ENCODE measurements around the gene PKHD1. TPM values are rescaled to one million over a fixed set of nuclear protein-coding genes. Genes with fewer than 3 reads are reported as not detected.

PKHD1 gene
- total and polyA plus RNA-seq, 2 of the 8 experiments (the other 6 are each of a cell fraction or from before 2014, with no cell fraction given), result 0.06 to 0.09 TPM

DNA sequence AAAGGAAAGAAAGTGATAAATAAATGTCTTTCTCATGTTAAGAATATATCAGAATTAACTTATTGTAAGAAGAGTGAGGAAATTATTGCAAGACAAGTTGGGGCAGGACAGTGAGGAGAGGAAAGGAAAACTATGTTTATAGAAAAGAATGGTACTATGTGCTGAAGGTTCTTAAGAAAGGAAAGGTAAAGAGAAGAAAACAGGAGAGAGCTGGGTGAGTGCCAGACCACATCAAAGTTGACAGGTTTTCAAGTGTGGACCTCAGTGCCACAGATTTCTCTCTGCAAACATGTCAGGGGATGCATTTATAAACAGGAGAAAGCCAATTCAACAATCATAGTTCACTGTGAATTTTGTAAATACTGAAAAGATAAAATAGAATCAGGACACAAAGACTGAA, 439.2 kb downstream of the PKHD1 start:
- no peak for FAIRE-seq
- H3K56ac ChIP-seq (replicated peaks; ENCODE audit: insufficient read length, low read depth, low read length), result no peak overlapping the region
- H3K27me3 ChIP-seq (replicated peaks in 1 of 4; ENCODE audit: control insufficient read depth in 3 of 4, extremely low read depth in 1 of 4, insufficient read depth in 3 of 4, low read length in 3 of 4), result no peaks in the 10 kb centered on the region
- no peaks in the 10 kb centered on the region for H3K36me3 ChIP-seq (ENCODE audit: control insufficient read depth in 2 of 4, insufficient read depth in 4 of 4, low read length in 3 of 4)
- no peaks in the 10 kb centered on the region for H3K9me3 ChIP-seq (ENCODE audit: insufficient read depth in 2 of 2, low read depth in 1 of 2, low read length in 1 of 2)
- no peak for DNase-seq (ENCODE audit: low read depth in 1 of 2, low spot score in 2 of 2)
- no peak overlapping the region for H2BK120ac ChIP-seq (replicated peaks; ENCODE audit: low read depth, low read length)
- H2BK20ac ChIP-seq (ENCODE audit: low read length), result no peak overlapping the region
- no peak overlapping the region for H3K23ac ChIP-seq (ENCODE audit: insufficient read length)
- H3K79me1 ChIP-seq (ENCODE audit: low read depth, low read length), result no peaks in the 10 kb centered on the region
- no peaks in the 10 kb centered on the region for H3K23me2 ChIP-seq (ENCODE audit: low read depth, low read length)
- no peak overlapping the region for H2AFZ ChIP-seq (ENCODE audit: low read length)
- H2AK5ac ChIP-seq (ENCODE audit: low read depth, low read length), result no peak overlapping the region
- H4K5ac ChIP-seq (ENCODE audit: insufficient read length, low read depth, low read length), result no peak overlapping the region
- H3K4me2 ChIP-seq (ENCODE audit: insufficient read depth in 1 of 2, low read depth in 2 of 2, low read length in 2 of 2), result no peak overlapping the region
- H2BK12ac ChIP-seq (ENCODE audit: low read depth, low read length), result no peak overlapping the region
- H3K4me3 ChIP-seq (ENCODE audit: extremely low read depth in 1 of 4, insufficient read depth in 2 of 4, low read depth in 3 of 4, low read length in 4 of 4), result no peak overlapping the region
- no peak overlapping the region for H2BK5ac ChIP-seq (ENCODE audit: low read depth, low read length)
- no peak overlapping the region for H3K27ac ChIP-seq (ENCODE audit: low read depth, low read length)
- H3K18ac ChIP-seq (ENCODE audit: extremely low read depth, low read length), result no peak overlapping the region
- H4K20me1 ChIP-seq (replicated peaks in 1 of 2; ENCODE audit: control insufficient read depth in 1 of 2, insufficient read depth in 2 of 2, low read length in 2 of 2), result no peaks in the 10 kb centered on the region
- no peaks in the 10 kb centered on the region for H3K4me1 ChIP-seq (replicated peaks in 1 of 4; ENCODE audit: control insufficient read depth in 3 of 4, insufficient read depth in 4 of 4, low read length in 3 of 4)
- H3K4ac ChIP-seq (replicated peaks; ENCODE audit: insufficient read length, low read depth, low read length), result no peak overlapping the region
- ChIA-PET POLR2A (ENCODE audit: partially characterized antibody) (no interaction called here), CTCF (ENCODE audit: partially characterized antibody) (interaction anchor here (2.2 kb wide), 1 partner anchor 79 kb away, joined by 6 read pairs; no protein-coding TSS in a partner anchor)
- H3K14ac ChIP-seq (ENCODE audit: insufficient read length), result no peak overlapping the region
- no peak overlapping the region for H4K91ac ChIP-seq (replicated peaks; ENCODE audit: insufficient read length, low read length)
- no peak overlapping the region for H3K9ac ChIP-seq (replicated peaks in 1 of 4; ENCODE audit: extremely low read depth in 1 of 4, low read depth in 3 of 4, low read length in 3 of 4)
- H4K8ac ChIP-seq (ENCODE audit: extremely low read depth, insufficient read depth, low read length), result no peak overlapping the region
- no peak overlapping the region for H2BK15ac ChIP-seq (ENCODE audit: low read length)
- H3K79me2 ChIP-seq (ENCODE audit: control insufficient read depth in 1 of 2, insufficient read depth in 2 of 2, low read length in 2 of 2), result no peaks in the 10 kb centered on the region
- TF ChIP-seq TAF7 (optimal IDR thresholded peaks at IDR 0.05; ENCODE audit: borderline replicate concordance, low read depth, low read length) (no peak), BACH1 (IDR thresholded peaks at IDR 0.05; ENCODE audit: low read length) (no peak), SIX5 (IDR thresholded peaks at IDR 0.05; ENCODE audit: low read depth, low read length) (no peak), HDAC6 (IDR thresholded peaks at IDR 0.05; ENCODE audit: low read depth, low read length) (no peak), JUN (IDR thresholded peaks at IDR 0.05; ENCODE audit: low read depth, low read length) (no peak), RBBP5 (IDR thresholded peaks at IDR 0.05; ENCODE audit: borderline replicate concordance, low read depth, low read length) (no peak), ASH2L (IDR thresholded peaks at IDR 0.05; ENCODE audit: low read length) (no peak), EGR1 (IDR thresholded peaks at IDR 0.05; ENCODE audit: borderline replicate concordance, low read depth, low read length) (no peak), RAD21 (IDR thresholded peaks at IDR 0.05 in 1 of 2, conservative IDR thresholded peaks at IDR 0.05 in 1 of 2; ENCODE audit: low read depth in 2 of 2, low read length in 2 of 2) (no peak), KDM4A (IDR thresholded peaks at IDR 0.05; ENCODE audit: low read depth, low read length, severe bottlenecking) (no peak), EP300 (IDR thresholded peaks at IDR 0.05; ENCODE audit: borderline replicate concordance in 1 of 2, low read depth in 2 of 2, low read length in 2 of 2) (no peak), EZH2 (IDR thresholded peaks at IDR 0.05; ENCODE audit: low read depth, low read length, severe bottlenecking) (no peak)
- TF ChIP-seq, protein P1, sequence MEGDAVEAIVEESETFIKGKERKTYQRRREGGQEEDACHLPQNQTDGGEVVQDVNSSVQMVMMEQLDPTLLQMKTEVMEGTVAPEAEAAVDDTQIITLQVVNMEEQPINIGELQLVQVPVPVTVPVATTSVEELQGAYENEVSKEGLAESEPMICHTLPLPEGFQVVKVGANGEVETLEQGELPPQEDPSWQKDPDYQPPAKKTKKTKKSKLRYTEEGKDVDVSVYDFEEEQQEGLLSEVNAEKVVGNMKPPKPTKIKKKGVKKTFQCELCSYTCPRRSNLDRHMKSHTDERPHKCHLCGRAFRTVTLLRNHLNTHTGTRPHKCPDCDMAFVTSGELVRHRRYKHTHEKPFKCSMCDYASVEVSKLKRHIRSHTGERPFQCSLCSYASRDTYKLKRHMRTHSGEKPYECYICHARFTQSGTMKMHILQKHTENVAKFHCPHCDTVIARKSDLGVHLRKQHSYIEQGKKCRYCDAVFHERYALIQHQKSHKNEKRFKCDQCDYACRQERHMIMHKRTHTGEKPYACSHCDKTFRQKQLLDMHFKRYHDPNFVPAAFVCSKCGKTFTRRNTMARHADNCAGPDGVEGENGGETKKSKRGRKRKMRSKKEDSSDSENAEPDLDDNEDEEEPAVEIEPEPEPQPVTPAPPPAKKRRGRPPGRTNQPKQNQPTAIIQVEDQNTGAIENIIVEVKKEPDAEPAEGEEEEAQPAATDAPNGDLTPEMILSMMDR (IDR thresholded peaks at IDR 0.05; ENCODE audit: control extremely low read depth in 1 of 3, insufficient read depth in 1 of 3, low read depth in 1 of 3, low read length in 3 of 3), result no peak

Measured in H1 (cell line).